Upper lobe of left lung (tissue), 6 donors: ENCODE results near the gene SOX13. TPM values are rescaled to one million over a fixed set of nuclear protein-coding genes. Genes with fewer than 3 reads are reported as not detected.
A peak's percentile ranks its signal among the peaks of the same experiment; 100 is the strongest.

ENCODE experiments used
- ATAC-seq, 2 donors: fragments of 200-7000 bp; cut with Tn5 transposase; one replicate each; pipeline ENCODE4 v1.9.1; 2022; ENCODE audit warnings: mild to moderate bottlenecking in 2 of 2, moderate library complexity in 2 of 2; ENCODE audit not compliant: low FRiP score in 2 of 2
- DNase-seq, 2 donors: peaks; one replicate each; pipeline ENCODE4 v3.0.0-alpha.2; 2019 to 2020
- H3K27ac ChIP-seq, 4 donors: fragments of 200-600 bp; sonication (generic); one replicate each; pipeline ENCODE4 v1.5.1; 2016 to 2019
- H3K27me3 ChIP-seq, 4 donors: fragments of 200-600 bp; sonication (generic); one replicate each; pipeline ENCODE4 v1.5.1; 2017 to 2019
- H3K36me3 ChIP-seq, 4 donors: fragments of 200-600 bp; sonication (generic); one replicate each; pipeline ENCODE4 v1.5.1; 2016 to 2019
- H3K4me1 ChIP-seq, 4 donors: fragments of 200-600 bp; sonication (generic); one replicate each; pipeline ENCODE4 v1.5.1; 2018 to 2019
- H3K4me3 ChIP-seq, 4 donors: fragments of 200-600 bp; sonication (generic); one replicate each; pipeline ENCODE4 v1.5.1; 2017 to 2019; ENCODE audit warnings: mild to moderate bottlenecking in 2 of 4, moderate library complexity in 1 of 4
- H3K9me3 ChIP-seq, 4 donors: fragments of 200-600 bp; sonication (generic); one replicate each; pipeline ENCODE4 v1.5.1; 2018 to 2019
- CTCF ChIP-seq, 6 experiments: fragments of 450-650 bp in 4 of 6; fragments of 200-600 bp in 2 of 6; sonication (generic) in 2 of 6; IDR thresholded peaks; one replicate each; pipeline ENCODE4 v1.5.1; 2016 to 2019; ENCODE audit warnings: antibody characterized with exemption in 6 of 6
- EP300 ChIP-seq, 4 donors: sonication (generic); formaldehyde crosslinking; IDR thresholded peaks; one replicate each; pipeline ENCODE4 v1.5.1; 2017; ENCODE audit warnings: antibody characterized with exemption in 4 of 4, control low read depth in 2 of 4
- POLR2A ChIP-seq, 4 donors: fragments of 450-650 bp; IDR thresholded peaks; one replicate each; pipeline ENCODE4 v1.5.1; 2016 to 2017; ENCODE audit warnings: antibody characterized with exemption in 4 of 4, mild to moderate bottlenecking in 2 of 4
- POLR2AphosphoS5 ChIP-seq, 2 donors: sonication (generic); formaldehyde crosslinking; IDR thresholded peaks; one replicate each; pipeline ENCODE4 v1.5.1; 2017; ENCODE audit warnings: antibody characterized with exemption in 2 of 2
- WGBS, 2 donors: methylation state at CpG; one replicate each; pipeline ENCODE4 v1.1.5; 2017 to 2018; 5-methylcytosine and 5-hydroxymethylcytosine counted together
- total RNA-seq, 6 donors: library from RNA; depleted of rRNA in 4 of 6; stranded (reverse); fragments of >200 nt in 4 of 6; gene quantifications; one replicate each; pipeline versions ENCODE4 v1.1.0 to v1.2.1, GENCODE V29; 2016 to 2021
- donor health status: DM: no; HTN: no; CAD: no; lungs with moderate emphysema.
- donor health status: DM: no; HTN: yes; CAD: no; lungs with severe emphysema.

SOX13 gene
- total RNA-seq, 6 donors from 2014 or later: 33.8 to 76.5 (median 63.9) TPM

GRCh38 chr1:204102739-204103430, 30.0 kb downstream of the SOX13 start:
- H3K4me1 ChIP-seq: peaks cover 43 to 81% (median 61%) of the 10 kb centered on the region in 4 donors
- ATAC-seq: no peak

GRCh38 chr1:204103431-204103741, 30.5 kb downstream of the SOX13 start:
- Histone ChIP-seq H3K4me3 (peak overlapping the region in 1 of 4 donors; percentile 2), H3K27ac (peak overlapping the region; percentile 79 to 85 (median 82)), H3K4me1 (peaks cover 45 to 86% (median 63%) of the 10 kb centered on the region in 4 donors), H3K27me3 (no peaks in the 10 kb centered on the region), H3K9me3 (no peaks in the 10 kb centered on the region), H3K36me3 (no peaks in the 10 kb centered on the region)
- no peak for DNase-seq
- no peak for TF ChIP-seq EP300 (IDR thresholded peaks at IDR 0.05)
- TF ChIP-seq POLR2A (IDR thresholded peaks at IDR 0.05): no peak
- no peak for TF ChIP-seq CTCF (IDR thresholded peaks at IDR 0.05)
- no peak for TF ChIP-seq POLR2AphosphoS5 (IDR thresholded peaks at IDR 0.05)
- WGBS, 2 donors: 39 to 51% methylated on average over 2 of the region's 2 CpGs
- no peak for ATAC-seq

More at GRCh38 chr1:204102739-204103430, 30.0 kb downstream of the SOX13 start:
- Histone ChIP-seq H3K27ac (peak overlapping the region; percentile 79 to 85 (median 82)), H3K9me3 (no peaks in the 10 kb centered on the region), H3K4me3 (no peak overlapping the region), H3K36me3 (no peaks in the 10 kb centered on the region), H3K27me3 (no peaks in the 10 kb centered on the region)
- TF ChIP-seq CTCF (IDR thresholded peaks at IDR 0.05): no peak
- no peak for TF ChIP-seq EP300 (IDR thresholded peaks at IDR 0.05)
- no peak for TF ChIP-seq POLR2AphosphoS5 (IDR thresholded peaks at IDR 0.05)
- TF ChIP-seq POLR2A (IDR thresholded peaks at IDR 0.05): no peak
- no peak for DNase-seq
- WGBS, 2 donors: 42 to 47% methylated on average over 3 of the region's 3 CpGs

- Histone ChIP-seq H3K4me1 (peaks cover 54 to 83% (median 69%) of the 10 kb centered on the region in 4 donors), H3K27me3 (no peaks in the 10 kb centered on the region), H3K9me3 (no peaks in the 10 kb centered on the region), H3K27ac (peak overlapping the region; percentile 79 to 85 (median 82)), H3K36me3 (no peaks in the 10 kb centered on the region), H3K4me3 (no peak overlapping the region)
- TF ChIP-seq POLR2A (IDR thresholded peaks at IDR 0.05): no peak
- no peak for TF ChIP-seq CTCF (IDR thresholded peaks at IDR 0.05)
- peak in 3 of 4 donors; percentile 22 to 94 (median 90) for TF ChIP-seq EP300 (IDR thresholded peaks at IDR 0.05)
- TF ChIP-seq POLR2AphosphoS5 (IDR thresholded peaks at IDR 0.05): peak; percentile 71 to 90
- ATAC-seq (peak; percentile 11 to 68), DNase-seq (peak in 1 of 2 donors; percentile 55)
- 31 to 45% methylated on average over 9 to 14 of the region's 14 CpGs for WGBS, 2 donors
These were observed 31.6 kb downstream of the SOX13 start for GRCh38 chr1:204104331-204105130.

GRCh38 chr1:204105131-204105515, 32.2 kb downstream of the SOX13 start:
- Histone ChIP-seq H3K27me3 (no peaks in the 10 kb centered on the region), H3K4me1 (peaks cover 54 to 84% (median 69%) of the 10 kb centered on the region in 4 donors), H3K36me3 (no peaks in the 10 kb centered on the region), H3K9me3 (no peaks in the 10 kb centered on the region), H3K27ac (peak overlapping the region; percentile 79 to 85 (median 82)), H3K4me3 (no peak overlapping the region)
- no peak for DNase-seq
- no peak for ATAC-seq
- WGBS, 2 donors: 60 to 70% methylated on average over 6 of the region's 6 CpGs
- no peak for TF ChIP-seq CTCF (IDR thresholded peaks at IDR 0.05)
- TF ChIP-seq EP300 (IDR thresholded peaks at IDR 0.05): no peak
- no peak for TF ChIP-seq POLR2A (IDR thresholded peaks at IDR 0.05)
- TF ChIP-seq POLR2AphosphoS5 (IDR thresholded peaks at IDR 0.05): no peak
